OCI-LY7 (cell line): ENCODE data around the gene DOK4. TPM values are rescaled to one million over a fixed set of nuclear protein-coding genes. Genes with fewer than 3 reads are reported as not detected.

Experiments used
- BruUV-seq: library from RNA; stranded (reverse); fragments of 400-500 nt; replicated peaks from 2 replicates; lab custom pipeline; 2021; lab: Mats Ljungman, UMichigan
- CTCF ChIA-PET: fragments of 300-600 bp; sonication (Branson Sonifier 250); formaldehyde crosslinking; loops from one replicate; lab custom pipeline; 2022; ENCODE audit warnings: antibody characterized with exemption; ENCODE audit not compliant: unreplicated experiment; lab: Charles Lee
- POLR2A ChIA-PET: fragments of 300-600 bp; sonication (Branson Sonifier 250); formaldehyde crosslinking; loops from one replicate; lab custom pipeline; 2022; ENCODE audit warnings: antibody characterized with exemption; lab: Charles Lee
- DNase-seq: peaks from one replicate; pipeline ENCODE4 v3.0.0-alpha.2; 2015; ENCODE audit warnings: low spot score
- H2AFZ ChIP-seq: fragments of 200-600 bp; sonication (generic), shearing (Covaris generic); 2 replicates; pipeline ENCODE4 v1.6.1; 2014; ENCODE audit warnings: mild to moderate bottlenecking, antibody characterized with exemption, low read length, moderate library complexity
- H3K27ac ChIP-seq: fragments of 200-600 bp; sonication (generic); 2 replicates; pipeline ENCODE4 v1.5.1; 2014; ENCODE audit warnings: mixed run types, low read depth, mild to moderate bottlenecking, moderate library complexity, low read length, inconsistent platforms; ENCODE audit not compliant: poor library complexity, severe bottlenecking
- H3K36me3 ChIP-seq: fragments of 200-600 bp; sonication (generic); 2 replicates; pipeline ENCODE4 v1.6.1; 2014; ENCODE audit warnings: mild to moderate bottlenecking, antibody characterized with exemption, low read length, moderate library complexity, mixed read lengths; ENCODE audit not compliant: insufficient read depth
- H3K4me1 ChIP-seq: fragments of 200-600 bp; sonication (generic); 2 replicates; pipeline ENCODE4 v1.5.1; 2014; ENCODE audit warnings: mild to moderate bottlenecking, low read length; ENCODE audit not compliant: insufficient read depth, poor library complexity, severe bottlenecking
- H3K4me2 ChIP-seq: fragments of 200-600 bp; sonication (generic); 2 replicates; pipeline ENCODE4 v1.6.1; 2014; ENCODE audit warnings: mild to moderate bottlenecking, low read length
- H3K4me3 ChIP-seq: fragments of 200-600 bp; sonication (generic); 2 replicates; pipeline ENCODE4 v1.5.1; 2014; ENCODE audit warnings: mild to moderate bottlenecking, low read depth, low read length; ENCODE audit not compliant: poor library complexity, severe bottlenecking
- H3K79me2 ChIP-seq: fragments of 200-600 bp; sonication (generic); 2 replicates; pipeline ENCODE4 v1.6.1; 2016; ENCODE audit warnings: low read depth, mild to moderate bottlenecking, low read length, moderate library complexity, mixed read lengths; ENCODE audit not compliant: insufficient read depth
- H3K9me2 ChIP-seq: fragments of 200-600 bp; sonication (generic); 2 replicates; pipeline ENCODE4 v1.6.1; 2016; ENCODE audit warnings: mild to moderate bottlenecking, low read length, mixed read lengths; ENCODE audit not compliant: insufficient read depth
- H3K9me3 ChIP-seq: fragments of 200-600 bp; sonication (generic); 2 replicates; pipeline ENCODE4 v1.6.1; 2014; ENCODE audit warnings: mild to moderate bottlenecking, mixed run types, low read length, mixed read lengths
- H4K20me1 ChIP-seq: fragments of 200-600 bp; sonication (generic); 2 replicates; pipeline ENCODE4 v1.6.1; 2014; ENCODE audit warnings: mild to moderate bottlenecking, antibody characterized with exemption, low read length, moderate library complexity, mixed read lengths; ENCODE audit not compliant: insufficient read depth
- EZH2phosphoT487 ChIP-seq: fragments of 200-600 bp; sonication (generic); IDR thresholded peaks from 2 replicates; pipeline ENCODE4 v1.6.1; 2018; ENCODE audit warnings: low read depth, borderline replicate concordance, mild to moderate bottlenecking, mixed run types, antibody characterized with exemption, low read length, moderate library complexity, mixed read lengths
- intact Hi-C: fragments of 100-400 bp; cut with micrococcal nuclease; formaldehyde crosslinking; loops from one replicate; pipeline ENCODE4 v1.10.0; 2022; ENCODE audit not compliant: unreplicated experiment
- total RNA-seq, 2 experiments: library from RNA; depleted of rRNA in 1 of 2; stranded (reverse); fragments of >200 nt in 1 of 2; shearing (Covaris generic) in 1 of 2; gene quantifications; 2 replicates each; pipeline ENCODE4 v1.2.3, GENCODE V29; 2014 to 2022
- TF ChIP-seq, protein P1 (sequence below): fragments of 200-600 bp; sonication (generic); conservative IDR thresholded peaks from 2 replicates; pipeline ENCODE4 v1.5.1; 2014; ENCODE audit warnings: mild to moderate bottlenecking, antibody characterized with exemption, low read length, moderate library complexity, mixed read lengths

DOK4 gene
- total RNA-seq, 2 experiments from 2014 or later, result 0.09 to 1.0 TPM

- Histone ChIP-seq H4K20me1 (no peaks in the 10 kb centered on the region), H3K4me3 (no peak overlapping the region), H3K4me2 (no peak overlapping the region), H2AFZ (no peak overlapping the region), H3K36me3 (peaks cover 97% of the 10 kb centered on the region), H3K79me2 (no peaks in the 10 kb centered on the region), H3K4me1 (no peaks in the 10 kb centered on the region), H3K27ac (no peak overlapping the region), H3K9me3 (peaks cover 9% of the 10 kb centered on the region; the same call in 1 of the 2 replicates), H3K9me2 (no peaks in the 10 kb centered on the region)
- ChIA-PET POLR2A (no interaction called here), CTCF (no interaction called here)
- DNase-seq, result no peak
- TF ChIP-seq, protein P1, sequence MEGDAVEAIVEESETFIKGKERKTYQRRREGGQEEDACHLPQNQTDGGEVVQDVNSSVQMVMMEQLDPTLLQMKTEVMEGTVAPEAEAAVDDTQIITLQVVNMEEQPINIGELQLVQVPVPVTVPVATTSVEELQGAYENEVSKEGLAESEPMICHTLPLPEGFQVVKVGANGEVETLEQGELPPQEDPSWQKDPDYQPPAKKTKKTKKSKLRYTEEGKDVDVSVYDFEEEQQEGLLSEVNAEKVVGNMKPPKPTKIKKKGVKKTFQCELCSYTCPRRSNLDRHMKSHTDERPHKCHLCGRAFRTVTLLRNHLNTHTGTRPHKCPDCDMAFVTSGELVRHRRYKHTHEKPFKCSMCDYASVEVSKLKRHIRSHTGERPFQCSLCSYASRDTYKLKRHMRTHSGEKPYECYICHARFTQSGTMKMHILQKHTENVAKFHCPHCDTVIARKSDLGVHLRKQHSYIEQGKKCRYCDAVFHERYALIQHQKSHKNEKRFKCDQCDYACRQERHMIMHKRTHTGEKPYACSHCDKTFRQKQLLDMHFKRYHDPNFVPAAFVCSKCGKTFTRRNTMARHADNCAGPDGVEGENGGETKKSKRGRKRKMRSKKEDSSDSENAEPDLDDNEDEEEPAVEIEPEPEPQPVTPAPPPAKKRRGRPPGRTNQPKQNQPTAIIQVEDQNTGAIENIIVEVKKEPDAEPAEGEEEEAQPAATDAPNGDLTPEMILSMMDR, result no peak
- TF ChIP-seq EZH2phosphoT487, result no peak
- BruUV-seq, result no TSS peak
- intact Hi-C loops, result no loop called here
These were observed 50.5 kb downstream of the DOK4 start for GRCh38 chr16:57435838-57436237.

- intact Hi-C loops, result no loop called here
- no peaks in the 10 kb centered on the region for H3K4me1 ChIP-seq
- no peaks in the 10 kb centered on the region for H3K9me3 ChIP-seq
- no peak for TF ChIP-seq EZH2phosphoT487
- TF ChIP-seq, protein P1, result no peak
- H3K27ac ChIP-seq, result no peak overlapping the region
- ChIA-PET CTCF (no interaction called here), POLR2A (no interaction called here)
- H3K36me3 ChIP-seq, result peaks cover 94% of the 10 kb centered on the region
- no TSS peak for BruUV-seq
- H3K79me2 ChIP-seq, result no peaks in the 10 kb centered on the region
- no peaks in the 10 kb centered on the region for H4K20me1 ChIP-seq
- H3K9me2 ChIP-seq, result no peaks in the 10 kb centered on the region
- H2AFZ ChIP-seq, result no peak overlapping the region
- no peak overlapping the region for H3K4me2 ChIP-seq
- DNase-seq, result no peak
- H3K4me3 ChIP-seq, result no peak overlapping the region
These were observed 52.3 kb downstream of the DOK4 start for GRCh38 chr16:57434003-57434402.

GRCh38 chr16:57432989-57433388 is 53.3 kb downstream of the DOK4 start:
- Histone ChIP-seq H4K20me1 (no peaks in the 10 kb centered on the region), H3K9me2 (no peaks in the 10 kb centered on the region), H3K4me1 (no peaks in the 10 kb centered on the region), H3K4me2 (no peak overlapping the region), H3K4me3 (no peak overlapping the region), H3K9me3 (no peaks in the 10 kb centered on the region), H2AFZ (no peak overlapping the region), H3K36me3 (peaks cover 94% of the 10 kb centered on the region), H3K79me2 (no peaks in the 10 kb centered on the region), H3K27ac (no peak overlapping the region)
- TF ChIP-seq, protein P1, result no peak
- TF ChIP-seq EZH2phosphoT487, result no peak
- CTCF ChIA-PET, result interaction anchor here (1.3 kb wide), 1 partner anchor 8 kb away, joined by 4 read pairs; no protein-coding TSS in a partner anchor
- no TSS peak for BruUV-seq
- DNase-seq, result no peak
- intact Hi-C loops, result no loop called here
- POLR2A ChIA-PET, result interaction anchor here (0.6 kb wide), 1 partner anchor 8 kb away, joined by 3 read pairs; no protein-coding TSS in a partner anchor
